K562 (cell line): ENCODE results near the gene SSBP2. TPM values are rescaled to one million over a fixed set of nuclear protein-coding genes. Genes with fewer than 3 reads are reported as not detected.

Experiments
- ATAC-seq: fragments of 200-7000 bp; cut with Tn5 transposase; 3 replicates; pipeline ENCODE4 v1.9.1; 2020; ENCODE audit warnings: moderate library complexity
- BruUV-seq: library from RNA; stranded (reverse); fragments of 400-500 nt; replicated peaks from 2 replicates; lab custom pipeline; 2021; lab: Mats Ljungman, UMichigan
- CTCF ChIA-PET: fragments of 300-600 bp; formaldehyde crosslinking; extraction: SDS; loops from one replicate; lab custom pipeline; 2021; ENCODE audit warnings: low intra/inter-chr PET ratio; lab: Yijun Ruan, JAX
- POLR2A ChIA-PET: fragments of 300-600, 350-650 bp; sonication (Branson Sonifier 250); formaldehyde crosslinking; extraction: SDS; loops from one replicate; lab custom pipeline; 2021; ENCODE audit warnings: antibody characterized with exemption, inconsistent platforms; lab: Yijun Ruan, JAX
- DNase-seq, 4 experiments: peaks; one replicate each; pipeline versions ENCODE4 v3.0.0 to v3.0.0-alpha.2; 2011 to 2018; ENCODE audit warnings: low spot score in 3 of 4, mixed read lengths in 3 of 4; ENCODE audit errors: extremely low read depth in 1 of 4
- FAIRE-seq: peaks from 2 replicates; lab custom pipeline; 2011; peaks lifted over from hg19 to GRCh38; lab: Jason Lieb, UNC
- H2AFZ ChIP-seq: 2 replicates; pipeline ENCODE4 v1.6.0; 2011; ENCODE audit warnings: low read depth, low read length, control low read depth, inconsistent platforms
- H3K27ac ChIP-seq: fragments of 200-600 bp; 3 replicates; pipeline ENCODE4 v1.8.0; 2011; ENCODE audit warnings: low read depth, mild to moderate bottlenecking, control low read depth, inconsistent platforms, low read length, moderate library complexity, mixed read lengths; ENCODE audit errors: extremely low read depth
- H3K27me3 ChIP-seq, 2 experiments: fragments of 300-600 bp in 1 of 2; 2 replicates in 1 of 2; 3 replicates in 1 of 2; pipeline versions ENCODE4 v1.6.0 to v1.8.0; 2011; ENCODE audit warnings: inconsistent platforms in 2 of 2, low read length in 2 of 2, mild to moderate bottlenecking in 1 of 2, mixed read lengths in 1 of 2, moderate library complexity in 1 of 2; ENCODE audit not compliant: control insufficient read depth in 2 of 2, insufficient read depth in 2 of 2
- H3K36me3 ChIP-seq: fragments of 300-600 bp; 3 replicates; pipeline ENCODE4 v1.8.0; 2011; ENCODE audit warnings: mild to moderate bottlenecking, low read length, inconsistent platforms; ENCODE audit not compliant: control insufficient read depth, insufficient read depth
- H3K4me1 ChIP-seq, 2 experiments: fragments of 200-600 bp in 1 of 2; replicated peaks in 1 of 2; 2 replicates in 1 of 2; 3 replicates in 1 of 2; pipeline versions ENCODE4 v1.5.1 to v1.8.0; 2011; ENCODE audit warnings: inconsistent platforms in 2 of 2, low read length in 2 of 2, mild to moderate bottlenecking in 1 of 2, mixed read lengths in 1 of 2, moderate library complexity in 1 of 2; ENCODE audit not compliant: control insufficient read depth in 2 of 2, insufficient read depth in 2 of 2
- H3K4me2 ChIP-seq: 2 replicates; pipeline ENCODE4 v1.6.1; 2011; ENCODE audit warnings: low read length, control low read depth, inconsistent platforms, mixed read lengths; ENCODE audit not compliant: insufficient read depth
- H3K4me3 ChIP-seq: fragments of 200-600 bp; sonication (generic), shearing (Covaris generic); 2 replicates; pipeline ENCODE4 v1.5.1; 2016; ENCODE audit warnings: control low read depth, inconsistent platforms
- H3K79me2 ChIP-seq: fragments of 200-600 bp; 3 replicates; pipeline ENCODE4 v1.8.0; 2011; ENCODE audit warnings: low read length, inconsistent platforms; ENCODE audit not compliant: control insufficient read depth, insufficient read depth
- H3K9ac ChIP-seq, 2 experiments: 2 replicates each; pipeline versions ENCODE4 v1.6.0 to v1.6.1; 2011; ENCODE audit warnings: low read depth in 2 of 2, low read length in 2 of 2, control low read depth in 1 of 2, inconsistent platforms in 1 of 2, mild to moderate bottlenecking in 1 of 2, mixed read lengths in 1 of 2; ENCODE audit not compliant: insufficient read depth in 1 of 2
- H3K9me1 ChIP-seq: one replicate; pipeline ENCODE4 v1.6.0; 2011; ENCODE audit warnings: inconsistent platforms, mild to moderate bottlenecking, low read length, moderate library complexity; ENCODE audit not compliant: control insufficient read depth, insufficient read depth
- H3K9me3 ChIP-seq: replicated peaks from 2 replicates; pipeline ENCODE4 v1.5.1; 2011; ENCODE audit warnings: low read depth, low read length, inconsistent platforms; ENCODE audit not compliant: control insufficient read depth, insufficient read depth
- H4K20me1 ChIP-seq: replicated peaks from 2 replicates; pipeline ENCODE4 v1.6.1; 2011; ENCODE audit warnings: low read length, inconsistent platforms, mixed read lengths; ENCODE audit not compliant: control insufficient read depth, insufficient read depth
- CBFA2T2 ChIP-seq: fragments of 450-650 bp; conservative IDR thresholded peaks from 2 replicates; pipeline ENCODE4 v1.6.1; 2017; ENCODE audit warnings: mild to moderate bottlenecking
- CC2D1A ChIP-seq: fragments of 450-650 bp; IDR thresholded peaks from 2 replicates; pipeline ENCODE4 v1.6.1; 2017; ENCODE audit warnings: mild to moderate bottlenecking
- ETV1 ChIP-seq: fragments of 450-650 bp; conservative IDR thresholded peaks from 2 replicates; pipeline ENCODE4 v1.6.1; 2016; ENCODE audit warnings: missing genetic modification characterization, control low read depth, low read depth, missing compliant biosample characterization
- HDGF ChIP-seq: fragments of 450-650 bp; IDR thresholded peaks from 2 replicates; pipeline ENCODE4 v1.6.1; 2016
- KAT7 ChIP-seq: sonication (generic); formaldehyde crosslinking; IDR thresholded peaks from 2 replicates; pipeline ENCODE4 v1.8.0; 2022; ENCODE audit warnings: missing genetic modification reagents, mild to moderate bottlenecking, borderline replicate concordance
- MXI1 ChIP-seq: IDR thresholded peaks from 2 replicates; pipeline ENCODE4 v1.6.1; 2011; ENCODE audit warnings: low read depth, mild to moderate bottlenecking, improper control_type of control experiment, low read length
- NEUROD1 ChIP-seq: fragments of 150-350 bp; IDR thresholded peaks from 2 replicates; pipeline ENCODE4 v1.6.1; 2014; ENCODE audit warnings: borderline replicate concordance, low read length, low read depth; ENCODE audit not compliant: partially characterized antibody
- NFIC ChIP-seq: fragments of 450-650 bp; IDR thresholded peaks from 2 replicates; pipeline ENCODE4 v1.6.1; 2017; ENCODE audit warnings: mild to moderate bottlenecking, inconsistent platforms
- PML ChIP-seq: IDR thresholded peaks from 2 replicates; pipeline ENCODE4 v1.6.1; 2012; ENCODE audit warnings: low read length, inconsistent platforms
- RBM25 ChIP-seq: fragments of 200-400 bp; formaldehyde crosslinking; IDR thresholded peaks from 2 replicates; pipeline ENCODE4 v1.6.1; 2018; ENCODE audit warnings: low read length, low read depth, moderate library complexity; ENCODE audit not compliant: severe bottlenecking
- ZNF197 ChIP-seq: fragments of 200-800 bp; sonication (Bioruptor generic); IDR thresholded peaks from 2 replicates; pipeline ENCODE4 v1.6.1; 2016; ENCODE audit warnings: low read depth, missing genetic modification characterization, missing compliant biosample characterization
- ZNF75A ChIP-seq: fragments of 450-650 bp; formaldehyde crosslinking; IDR thresholded peaks from 2 replicates; pipeline ENCODE4 v1.4.0; 2020; ENCODE audit warnings: mild to moderate bottlenecking
- ZNF77 ChIP-seq: fragments of 250-450 bp; sonication (Bioruptor Pico); IDR thresholded peaks from 2 replicates; pipeline ENCODE4 v1.5.0; 2020
- WGBS: fragments of 100-300 bp; shearing (Covaris generic); methylation state at CpG from one replicate; pipeline ENCODE4 v1.1.6; 2016; ENCODE audit warnings: low coverage, mixed read lengths; ENCODE audit not compliant: insufficient coverage; ENCODE audit errors: missing lambda C conversion rate; 5-methylcytosine and 5-hydroxymethylcytosine counted together
- in situ Hi-C: fragments of 300-500 bp; cut with MboI; formaldehyde crosslinking; loops from 4 replicates; pipeline ENCODE4 v1.15.0; 2018; ENCODE audit warnings: inconsistent platforms, mixed read lengths
- intact Hi-C: fragments of 100-400 bp; cut with micrococcal nuclease; formaldehyde crosslinking; loops from 2 replicates; pipeline ENCODE4 v1.14.2; 2022
- polyA plus RNA-seq, 8 experiments: library from polyadenylated mRNA; depleted of rRNA in 4 of 8; stranded (reverse) in 5 of 8; unstranded in 3 of 8; fragments of >200 nt; fragmentation: Nextera tagmentation in 2 of 8; fragmentation: Illumina TruSeq in 1 of 8; extraction: Ambion mirVana in 2 of 8; extraction: Trizol in 1 of 8; gene quantifications; 2 replicates each; pipeline versions ENCODE4 v1.2.1 to v1.2.3, GENCODE V29; 2011 to 2014; ENCODE audit warnings: inconsistent platforms in 1 of 8, missing spikeins in 1 of 8
- total RNA-seq, 7 experiments: library from RNA; depleted of rRNA in 6 of 7; stranded (reverse); fragments of >200 nt in 6 of 7; fragmentation: Illumina TruSeq in 2 of 7; extraction: Trizol in 2 of 7; gene quantifications; 2 replicates each; pipeline versions ENCODE4 v1.2.1 to v1.2.3, GENCODE V29; 2011 to 2021; ENCODE audit warnings: low replicate concordance in 1 of 7
- TF ChIP-seq, protein P1 (sequence below): fragments of 450-650 bp; IDR thresholded peaks from 2 replicates; pipeline ENCODE4 v1.6.1; 2016
- TF ChIP-seq, protein P2 (sequence below), 2 experiments: IDR thresholded peaks in 1 of 2; conservative IDR thresholded peaks in 1 of 2; 2 replicates each; pipeline ENCODE4 v1.6.1; 2016; ENCODE audit warnings: low read depth in 2 of 2, mild to moderate bottlenecking in 1 of 2, missing compliant biosample characterization in 1 of 2, missing genetic modification characterization in 1 of 2, moderate library complexity in 1 of 2
- TF ChIP-seq, protein P3 (sequence below): fragments of 450-650 bp; IDR thresholded peaks from 2 replicates; pipeline ENCODE4 v1.6.1; 2018; ENCODE audit not compliant: partially characterized antibody

Gene SSBP2
- total and polyA plus RNA-seq, 9 of the 15 experiments (the other 6 are each of a cell fraction or from before 2014, with no cell fraction given), result 22.3 to 133 (median 42.1) TPM

DNA sequence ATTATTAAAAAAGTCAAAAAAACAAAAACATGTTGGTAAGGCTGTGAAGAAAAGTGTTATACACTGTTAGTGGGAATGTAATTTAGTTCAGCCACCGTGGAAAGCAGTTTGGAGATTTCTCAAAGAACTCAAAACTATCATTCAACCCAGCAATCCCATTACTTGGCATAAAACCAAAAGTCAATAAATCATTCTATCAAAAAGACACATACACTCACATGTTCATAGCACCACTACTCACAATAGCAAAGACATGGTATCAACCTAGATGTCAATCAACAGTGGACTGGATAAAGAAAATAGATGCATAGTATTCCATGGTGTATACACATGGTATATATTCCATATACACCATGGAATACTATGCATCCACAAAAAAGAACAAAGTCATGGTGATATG is 208.7 kb downstream of the SSBP2 start:
- H3K9ac ChIP-seq, result no peak overlapping the region
- ChIA-PET CTCF (no interaction called here), POLR2A (no interaction called here)
- intact Hi-C loops, result no loop called here
- DNase-seq (no peak), ATAC-seq (no peak), FAIRE-seq (no peak)
- H3K79me2 ChIP-seq, result no peaks in the 10 kb centered on the region
- no TSS peak for BruUV-seq
- no peaks in the 10 kb centered on the region for H4K20me1 ChIP-seq
- no peak overlapping the region for H3K4me2 ChIP-seq
- in situ Hi-C loops, result no loop called here
- no peak overlapping the region for H2AFZ ChIP-seq
- 63% methylated on average over 1 of the region's 1 CpG for WGBS
- no peaks in the 10 kb centered on the region for H3K4me1 ChIP-seq
- H3K4me3 ChIP-seq, result no peak overlapping the region
- no peak overlapping the region for H3K27ac ChIP-seq
- H3K9me3 ChIP-seq, result no peaks in the 10 kb centered on the region
- H3K36me3 ChIP-seq, result no peaks in the 10 kb centered on the region; the same call in 1 of the 3 replicates
- no peaks in the 10 kb centered on the region for H3K9me1 ChIP-seq
- no peaks in the 10 kb centered on the region for H3K27me3 ChIP-seq
- TF ChIP-seq ZNF197 (CRISPR knock-in tag) (no peak), ZNF77 (no peak), ZNF75A (CRISPR knock-in tag) (no peak), ETV1 (tag) (no peak), CBFA2T2 (no peak), NFIC (peak; percentile 62), CC2D1A (no peak), PML (no peak), NEUROD1 (no peak), MXI1 (no peak), RBM25 (peak; percentile 16), HDGF (no peak), KAT7 (CRISPR knock-in tag) (no peak)
- TF ChIP-seq, protein P1, sequence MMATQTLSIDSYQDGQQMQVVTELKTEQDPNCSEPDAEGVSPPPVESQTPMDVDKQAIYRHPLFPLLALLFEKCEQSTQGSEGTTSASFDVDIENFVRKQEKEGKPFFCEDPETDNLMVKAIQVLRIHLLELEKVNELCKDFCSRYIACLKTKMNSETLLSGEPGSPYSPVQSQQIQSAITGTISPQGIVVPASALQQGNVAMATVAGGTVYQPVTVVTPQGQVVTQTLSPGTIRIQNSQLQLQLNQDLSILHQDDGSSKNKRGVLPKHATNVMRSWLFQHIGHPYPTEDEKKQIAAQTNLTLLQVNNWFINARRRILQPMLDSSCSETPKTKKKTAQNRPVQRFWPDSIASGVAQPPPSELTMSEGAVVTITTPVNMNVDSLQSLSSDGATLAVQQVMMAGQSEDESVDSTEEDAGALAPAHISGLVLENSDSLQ, result peak; percentile 42
- TF ChIP-seq, protein P2, sequence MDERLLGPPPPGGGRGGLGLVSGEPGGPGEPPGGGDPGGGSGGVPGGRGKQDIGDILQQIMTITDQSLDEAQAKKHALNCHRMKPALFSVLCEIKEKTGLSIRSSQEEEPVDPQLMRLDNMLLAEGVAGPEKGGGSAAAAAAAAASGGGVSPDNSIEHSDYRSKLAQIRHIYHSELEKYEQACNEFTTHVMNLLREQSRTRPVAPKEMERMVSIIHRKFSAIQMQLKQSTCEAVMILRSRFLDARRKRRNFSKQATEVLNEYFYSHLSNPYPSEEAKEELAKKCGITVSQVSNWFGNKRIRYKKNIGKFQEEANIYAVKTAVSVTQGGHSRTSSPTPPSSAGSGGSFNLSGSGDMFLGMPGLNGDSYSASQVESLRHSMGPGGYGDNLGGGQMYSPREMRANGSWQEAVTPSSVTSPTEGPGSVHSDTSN (CRISPR knock-in tag; IDR thresholded peaks at IDR 0.05; ENCODE audit: low read depth), result no peak
- TF ChIP-seq, protein P2 (tag; conservative IDR thresholded peaks at IDR 0.05; ENCODE audit: low read depth), result peak; percentile 64
- TF ChIP-seq, protein P3, sequence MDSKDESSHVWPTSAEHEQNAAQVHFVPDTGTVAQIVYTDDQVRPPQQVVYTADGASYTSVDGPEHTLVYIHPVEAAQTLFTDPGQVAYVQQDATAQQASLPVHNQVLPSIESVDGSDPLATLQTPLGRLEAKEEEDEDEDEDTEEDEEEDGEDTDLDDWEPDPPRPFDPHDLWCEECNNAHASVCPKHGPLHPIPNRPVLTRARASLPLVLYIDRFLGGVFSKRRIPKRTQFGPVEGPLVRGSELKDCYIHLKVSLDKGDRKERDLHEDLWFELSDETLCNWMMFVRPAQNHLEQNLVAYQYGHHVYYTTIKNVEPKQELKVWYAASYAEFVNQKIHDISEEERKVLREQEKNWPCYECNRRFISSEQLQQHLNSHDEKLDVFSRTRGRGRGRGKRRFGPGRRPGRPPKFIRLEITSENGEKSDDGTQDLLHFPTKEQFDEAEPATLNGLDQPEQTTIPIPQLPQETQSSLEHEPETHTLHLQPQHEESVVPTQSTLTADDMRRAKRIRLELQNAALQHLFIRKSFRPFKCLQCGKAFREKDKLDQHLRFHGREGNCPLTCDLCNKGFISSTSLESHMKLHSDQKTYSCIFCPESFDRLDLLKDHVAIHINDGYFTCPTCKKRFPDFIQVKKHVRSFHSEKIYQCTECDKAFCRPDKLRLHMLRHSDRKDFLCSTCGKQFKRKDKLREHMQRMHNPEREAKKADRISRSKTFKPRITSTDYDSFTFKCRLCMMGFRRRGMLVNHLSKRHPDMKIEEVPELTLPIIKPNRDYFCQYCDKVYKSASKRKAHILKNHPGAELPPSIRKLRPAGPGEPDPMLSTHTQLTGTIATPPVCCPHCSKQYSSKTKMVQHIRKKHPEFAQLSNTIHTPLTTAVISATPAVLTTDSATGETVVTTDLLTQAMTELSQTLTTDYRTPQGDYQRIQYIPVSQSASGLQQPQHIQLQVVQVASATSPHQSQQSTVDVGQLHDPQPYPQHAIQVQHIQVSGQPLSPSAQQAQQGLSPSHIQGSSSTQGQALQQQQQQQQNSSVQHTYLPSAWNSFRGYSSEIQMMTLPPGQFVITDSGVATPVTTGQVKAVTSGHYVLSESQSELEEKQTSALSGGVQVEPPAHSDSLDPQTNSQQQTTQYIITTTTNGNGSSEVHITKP, result no peak
